Body of pancreas (tissue), 4 donors: ENCODE data around the gene FAM13B.

Experiments used
- CTCF ChIP-seq, 7 experiments: fragments of 450-650 bp in 4 of 7; fragments of 200-600 bp in 3 of 7; sonication (generic) in 3 of 7; IDR thresholded peaks; one replicate each; pipeline ENCODE4 v1.5.1; 2016 to 2019; ENCODE audit warnings: antibody characterized with exemption in 7 of 7
- POLR2A ChIP-seq, 3 donors: fragments of 450-650 bp; IDR thresholded peaks; one replicate each; pipeline ENCODE4 v1.6.1; 2016; ENCODE audit warnings: antibody characterized with exemption in 3 of 3, mild to moderate bottlenecking in 2 of 3

GRCh38 chr5:137937994-137938750 lies 94.7 kb downstream of the FAM13B start:
- TF ChIP-seq CTCF (IDR thresholded peaks at IDR 0.05) = no peak
- TF ChIP-seq POLR2A (IDR thresholded peaks at IDR 0.05) = no peak
